Mesothelial cell of epicardium (in vitro differentiated cells): ENCODE measurements around the gene AAMP. TPM values are rescaled to one million over a fixed set of nuclear protein-coding genes. Genes with fewer than 3 reads are reported as not detected.

Source experiments
- DNase-seq, 2 experiments: peaks; one replicate each; pipeline ENCODE4 v3.0.0; 2021; ENCODE audit warnings: low spot score in 2 of 2; ENCODE audit not compliant: unreplicated experiment in 2 of 2
- H3K27ac Mint-ChIP-seq: 2 replicates; pipeline ENCODE4 v1.8.0; 2021; ENCODE audit warnings: mixed read lengths
- H3K27me3 Mint-ChIP-seq: 2 replicates; pipeline ENCODE4 v1.8.0; 2021; ENCODE audit warnings: low read depth, mixed read lengths
- H3K36me3 Mint-ChIP-seq: 2 replicates; pipeline ENCODE4 v1.8.0; 2021; ENCODE audit warnings: mixed read lengths
- H3K4me1 Mint-ChIP-seq: 2 replicates; pipeline ENCODE4 v1.8.0; 2021; ENCODE audit warnings: mixed read lengths
- H3K4me3 Mint-ChIP-seq: 2 replicates; pipeline ENCODE4 v1.8.0; 2021; ENCODE audit warnings: mild to moderate bottlenecking, moderate library complexity, mixed read lengths
- H3K9me3 Mint-ChIP-seq: 2 replicates; pipeline ENCODE4 v1.8.0; 2021; ENCODE audit warnings: mixed read lengths
- total RNA-seq: library from RNA; stranded (reverse); gene quantifications from 3 replicates; pipeline ENCODE4 v1.2.1, GENCODE V29; 2021
- TF ChIP-seq, protein P1 (sequence below): fragments of 200-600 bp; sonication (generic); IDR thresholded peaks from one replicate; pipeline ENCODE4 v1.5.0; 2021; ENCODE audit warnings: antibody characterized with exemption; ENCODE audit not compliant: unreplicated experiment

Gene AAMP
- total RNA-seq, 1 donor from 2014 or later, result 66.6 TPM

DNA sequence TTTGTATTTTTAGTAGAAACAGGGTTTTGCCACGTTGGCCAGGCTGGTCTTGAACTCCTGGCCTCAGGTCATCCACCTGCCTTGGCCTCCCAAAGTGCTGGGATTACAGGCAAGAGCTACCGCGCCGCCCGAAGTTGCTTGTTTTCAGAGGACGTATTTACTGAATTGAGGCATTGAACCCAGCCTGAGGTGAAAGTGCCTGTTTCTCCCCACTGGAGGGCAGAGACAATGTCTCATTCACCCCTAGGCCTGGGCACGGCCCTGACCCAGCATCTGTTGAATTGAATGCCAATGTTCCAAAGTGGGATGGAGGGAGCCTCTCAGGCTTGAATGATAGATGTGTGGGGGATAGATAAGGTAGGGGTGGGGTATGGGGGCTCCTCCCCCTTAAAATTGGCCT, 26.9 kb upstream of the AAMP start:
- Mint-ChIP-seq H3K36me3 (no peaks in the 10 kb centered on the region), H3K4me1 (peaks cover 55% of the 10 kb centered on the region), H3K4me3 (no peak overlapping the region), H3K27ac (peak overlapping the region; percentile 39), H3K27me3 (no peaks in the 10 kb centered on the region), H3K9me3 (no peaks in the 10 kb centered on the region)
- TF ChIP-seq, protein P1, sequence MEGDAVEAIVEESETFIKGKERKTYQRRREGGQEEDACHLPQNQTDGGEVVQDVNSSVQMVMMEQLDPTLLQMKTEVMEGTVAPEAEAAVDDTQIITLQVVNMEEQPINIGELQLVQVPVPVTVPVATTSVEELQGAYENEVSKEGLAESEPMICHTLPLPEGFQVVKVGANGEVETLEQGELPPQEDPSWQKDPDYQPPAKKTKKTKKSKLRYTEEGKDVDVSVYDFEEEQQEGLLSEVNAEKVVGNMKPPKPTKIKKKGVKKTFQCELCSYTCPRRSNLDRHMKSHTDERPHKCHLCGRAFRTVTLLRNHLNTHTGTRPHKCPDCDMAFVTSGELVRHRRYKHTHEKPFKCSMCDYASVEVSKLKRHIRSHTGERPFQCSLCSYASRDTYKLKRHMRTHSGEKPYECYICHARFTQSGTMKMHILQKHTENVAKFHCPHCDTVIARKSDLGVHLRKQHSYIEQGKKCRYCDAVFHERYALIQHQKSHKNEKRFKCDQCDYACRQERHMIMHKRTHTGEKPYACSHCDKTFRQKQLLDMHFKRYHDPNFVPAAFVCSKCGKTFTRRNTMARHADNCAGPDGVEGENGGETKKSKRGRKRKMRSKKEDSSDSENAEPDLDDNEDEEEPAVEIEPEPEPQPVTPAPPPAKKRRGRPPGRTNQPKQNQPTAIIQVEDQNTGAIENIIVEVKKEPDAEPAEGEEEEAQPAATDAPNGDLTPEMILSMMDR, result peak; percentile 14
- no peak for DNase-seq

DNA sequence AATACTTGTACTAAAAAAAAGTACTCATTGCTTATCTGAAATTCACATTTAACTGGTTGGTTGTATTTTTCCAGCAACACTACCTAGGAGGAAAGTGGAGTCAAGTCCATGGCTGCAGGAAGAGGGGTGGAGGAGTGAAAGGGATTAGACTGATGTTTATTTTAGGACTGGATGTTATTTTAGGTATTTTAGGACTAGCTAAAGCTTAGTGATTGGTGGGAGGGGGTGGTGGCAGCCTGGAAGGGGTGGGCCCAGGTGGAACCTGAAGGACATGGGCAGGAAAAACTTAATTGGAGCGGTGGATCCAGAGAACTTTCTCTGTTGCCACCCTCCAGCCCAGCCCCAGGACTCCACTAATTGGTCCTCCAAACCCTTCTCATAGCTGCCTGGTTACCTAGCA, 26.3 kb upstream of the AAMP start:
- H3K27ac Mint-ChIP-seq, result peak overlapping the region; percentile 87
- H3K27me3 Mint-ChIP-seq, result no peaks in the 10 kb centered on the region
- H3K4me1 Mint-ChIP-seq, result peaks cover 60% of the 10 kb centered on the region
- TF ChIP-seq, protein P1, result no peak
- DNase-seq, result no peak
- H3K36me3 Mint-ChIP-seq, result no peaks in the 10 kb centered on the region
- H3K4me3 Mint-ChIP-seq, result no peak overlapping the region
- no peaks in the 10 kb centered on the region for H3K9me3 Mint-ChIP-seq

DNA sequence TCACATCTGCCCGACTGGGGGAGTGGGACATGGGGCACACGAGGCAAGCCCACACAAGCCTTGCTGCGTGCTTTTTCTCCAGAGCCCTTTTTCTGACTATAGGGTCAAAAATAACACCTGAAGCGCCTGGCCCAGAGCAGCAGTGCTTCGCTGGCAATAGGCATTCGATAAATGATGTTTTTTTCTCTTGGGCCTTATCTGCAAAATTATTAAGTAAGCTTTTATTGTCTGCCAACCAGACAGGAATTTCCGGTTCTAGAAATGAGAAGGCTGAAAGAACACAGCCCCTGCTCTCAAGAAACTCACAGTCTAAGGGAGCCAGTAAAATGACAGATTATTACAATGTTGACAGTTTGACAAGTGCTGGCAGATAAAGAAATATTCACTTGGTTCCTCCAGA, 25.1 kb upstream of the AAMP start:
- Mint-ChIP-seq H3K27me3 (no peaks in the 10 kb centered on the region), H3K27ac (peak overlapping the region; percentile 96), H3K4me1 (peaks cover 71% of the 10 kb centered on the region), H3K4me3 (no peak overlapping the region), H3K9me3 (no peaks in the 10 kb centered on the region), H3K36me3 (no peaks in the 10 kb centered on the region)
- TF ChIP-seq, protein P1, result no peak
- DNase-seq, result no peak

DNA sequence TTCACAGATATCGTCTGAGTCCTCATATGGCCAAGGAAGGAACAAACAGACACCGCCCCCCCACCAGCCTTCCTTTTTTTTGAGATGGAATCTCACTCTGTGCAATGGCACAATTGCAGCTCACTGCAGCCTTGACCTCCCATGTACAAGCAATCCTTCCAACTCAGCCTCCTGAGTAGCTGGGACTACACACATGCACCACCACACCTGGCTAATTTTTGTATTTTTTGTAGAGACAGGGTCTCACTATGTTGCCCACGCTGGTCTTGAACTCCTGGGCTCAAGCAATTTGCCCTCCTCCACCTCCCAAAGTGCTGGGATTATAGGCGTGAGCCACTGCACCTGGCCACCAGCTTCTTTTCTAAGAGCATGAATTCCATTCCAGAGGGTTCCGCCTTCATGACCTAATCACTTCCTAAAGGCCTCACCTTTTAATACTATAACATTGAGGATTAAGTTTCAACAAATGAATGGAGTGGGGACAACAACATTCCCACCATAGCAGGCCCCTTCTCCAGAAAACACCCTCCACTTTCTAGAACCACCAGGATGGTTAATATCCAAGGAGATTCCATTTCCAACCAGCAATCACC, 24.6 kb upstream of the AAMP start:
- H3K27ac Mint-ChIP-seq, result peak overlapping the region; percentile 96
- peaks cover 76% of the 10 kb centered on the region for H3K4me1 Mint-ChIP-seq
- no peaks in the 10 kb centered on the region for H3K36me3 Mint-ChIP-seq
- DNase-seq, result no peak
- TF ChIP-seq, protein P1, result no peak
- H3K27me3 Mint-ChIP-seq, result no peaks in the 10 kb centered on the region
- H3K4me3 Mint-ChIP-seq, result no peak overlapping the region
- H3K9me3 Mint-ChIP-seq, result no peaks in the 10 kb centered on the region

DNA sequence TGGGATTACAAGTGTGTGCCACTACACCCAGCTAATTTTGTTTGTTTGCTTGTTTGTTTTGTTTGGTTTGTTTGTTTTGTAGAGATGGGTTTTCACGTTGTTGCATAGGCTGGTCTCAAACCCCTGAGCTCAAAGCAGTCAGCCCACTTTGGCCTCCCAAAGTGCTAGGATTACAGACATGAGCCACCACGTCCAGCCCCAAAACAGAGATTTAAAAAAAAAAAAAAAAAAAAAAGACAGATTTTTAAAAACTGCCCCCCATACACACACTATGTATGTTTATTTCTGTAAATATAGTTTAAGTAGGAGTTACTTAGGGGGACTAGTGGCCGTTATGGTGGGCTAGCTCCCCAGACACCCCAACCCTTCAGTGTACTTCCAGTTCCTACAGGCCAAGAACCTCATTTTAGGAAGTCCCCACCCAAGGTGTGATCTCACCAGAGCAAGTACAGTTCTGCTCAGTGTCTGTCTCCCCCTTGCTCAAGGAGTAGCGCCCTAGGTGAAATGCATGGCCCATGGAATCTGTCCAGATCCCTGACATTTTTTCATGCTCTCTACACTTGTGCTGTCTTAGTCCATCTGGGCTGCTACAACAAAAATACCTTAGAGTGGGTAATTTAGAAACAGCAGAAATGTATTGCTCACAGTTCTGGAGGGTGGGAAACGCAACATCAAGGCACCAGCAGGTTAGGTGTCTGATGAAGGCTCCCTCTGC, 23.9 kb upstream of the AAMP start:
- Mint-ChIP-seq H3K9me3 (no peaks in the 10 kb centered on the region), H3K27ac (peak overlapping the region; percentile 96), H3K27me3 (no peaks in the 10 kb centered on the region), H3K4me1 (peaks cover 79% of the 10 kb centered on the region), H3K36me3 (no peaks in the 10 kb centered on the region), H3K4me3 (no peak overlapping the region)
- DNase-seq, result no peak
- TF ChIP-seq, protein P1, result no peak
